GM12878 (cell line): Measurements from ENCODE around the gene LAMA2. TPM values are rescaled to one million over a fixed set of nuclear protein-coding genes. Genes with fewer than 3 reads are reported as not detected.

Experiments used
- ATAC-seq: fragments of 200-7000 bp; cut with Tn5 transposase; 3 replicates; pipeline ENCODE4 v1.9.1; 2020; ENCODE audit warnings: mild to moderate bottlenecking, moderate library complexity
- BruUV-seq: library from RNA; stranded (reverse); fragments of 400-500 nt; replicated peaks from 2 replicates; lab custom pipeline; 2021; lab: Mats Ljungman, UMichigan
- CTCF ChIA-PET: fragments of 300-600 bp; sonication (Branson Sonifier 250); formaldehyde crosslinking; extraction: SDS; loops from one replicate; lab custom pipeline; 2021; ENCODE audit warnings: inconsistent platforms; lab: Yijun Ruan, JAX
- POLR2A ChIA-PET: fragments of 350-600 bp; formaldehyde crosslinking; extraction: SDS; loops from one replicate; lab custom pipeline; 2021; ENCODE audit warnings: inconsistent platforms; lab: Charles Lee
- RAD21 ChIA-PET: fragments of 300-600 bp; sonication (Branson Sonifier 250); formaldehyde crosslinking; loops from one replicate; lab custom pipeline; 2023; ENCODE audit warnings: antibody characterized with exemption; ENCODE audit not compliant: unreplicated experiment; lab: Charles Lee
- SMC1A ChIA-PET: fragments of 300-600 bp; sonication (Branson Sonifier 250); formaldehyde crosslinking; loops from one replicate; lab custom pipeline; 2023; ENCODE audit not compliant: unreplicated experiment, uncharacterized antibody; lab: Charles Lee
- DNase-seq: peaks from one replicate; pipeline ENCODE4 v3.0.0-alpha.2; 2011; ENCODE audit warnings: low read depth, low spot score
- FAIRE-seq: peaks from 3 replicates; lab custom pipeline; 2011; peaks lifted over from hg19 to GRCh38; lab: Jason Lieb, UNC
- H2AFZ ChIP-seq: 2 replicates; pipeline ENCODE4 v1.6.0; 2011; ENCODE audit warnings: low read depth, low read length, control low read depth; ENCODE audit not compliant: control insufficient read depth
- H3K27ac ChIP-seq: 2 replicates; pipeline ENCODE4 v1.5.1; 2011; ENCODE audit warnings: control low read depth; ENCODE audit not compliant: control insufficient read depth, insufficient read depth
- H3K27me3 ChIP-seq, 2 experiments: replicated peaks in 1 of 2; 2 replicates each; pipeline versions ENCODE4 v1.6.0 to v1.6.1; 2011; ENCODE audit warnings: low read length in 1 of 2; ENCODE audit not compliant: control insufficient read depth in 2 of 2, insufficient read depth in 2 of 2
- H3K36me3 ChIP-seq, 2 experiments: 2 replicates each; pipeline ENCODE4 v1.5.1; 2011; ENCODE audit warnings: low read length in 1 of 2; ENCODE audit not compliant: control insufficient read depth in 2 of 2, insufficient read depth in 2 of 2
- H3K4me1 ChIP-seq: 2 replicates; pipeline ENCODE4 v1.6.1; 2011; ENCODE audit warnings: mild to moderate bottlenecking, low read length, moderate library complexity, mixed read lengths; ENCODE audit not compliant: control insufficient read depth, insufficient read depth
- H3K4me2 ChIP-seq: 2 replicates; pipeline ENCODE4 v1.6.0; 2011; ENCODE audit warnings: control low read depth; ENCODE audit not compliant: control insufficient read depth, insufficient read depth
- H3K4me3 ChIP-seq: fragments of 200-600 bp; sonication (generic); 2 replicates; pipeline ENCODE4 v1.5.1; 2016
- H3K79me2 ChIP-seq: 2 replicates; pipeline ENCODE4 v1.6.0; 2011; ENCODE audit warnings: low read length; ENCODE audit not compliant: control insufficient read depth, insufficient read depth
- H3K9ac ChIP-seq: 2 replicates; pipeline ENCODE4 v1.8.0; 2011; ENCODE audit warnings: low read length, control low read depth, mixed read lengths; ENCODE audit not compliant: control insufficient read depth, insufficient read depth
- H3K9me3 ChIP-seq: replicated peaks from 3 replicates; pipeline ENCODE4 v1.5.1; 2011; ENCODE audit warnings: mild to moderate bottlenecking, low read length; ENCODE audit not compliant: control insufficient read depth, insufficient read depth
- H4K20me1 ChIP-seq: 2 replicates; pipeline ENCODE4 v1.6.0; 2011; ENCODE audit not compliant: control insufficient read depth, insufficient read depth
- ASH2L ChIP-seq: fragments of 300-600, 200-600 bp; sonication (generic); IDR thresholded peaks from 2 replicates; pipeline ENCODE4 v1.6.1; 2017; ENCODE audit warnings: low read depth, mild to moderate bottlenecking, borderline replicate concordance
- KDM1A ChIP-seq: fragments of 200-600 bp; sonication (generic); IDR thresholded peaks from 2 replicates; pipeline ENCODE4 v1.6.1; 2016; ENCODE audit warnings: borderline replicate concordance
- MXI1 ChIP-seq: fragments of 150-350 bp; IDR thresholded peaks from 2 replicates; pipeline ENCODE4 v1.6.1; 2011; ENCODE audit warnings: low read depth, mild to moderate bottlenecking, inconsistent platforms, low read length, improper control_type of control experiment
- RFX5 ChIP-seq: IDR thresholded peaks from 2 replicates; pipeline ENCODE4 v1.6.1; 2011; ENCODE audit warnings: low read depth, low read length, improper control_type of control experiment
- SIN3A ChIP-seq: IDR thresholded peaks from 2 replicates; pipeline ENCODE4 v1.6.1; 2012; ENCODE audit warnings: low read depth, low read length, improper control_type of control experiment
- WGBS: methylation state at CpG from one replicate; pipeline ENCODE4 v1.1.6; 2016; ENCODE audit warnings: low lambda C conversion rate; ENCODE audit not compliant: insufficient replicate concordance, insufficient coverage; ENCODE audit errors: missing lambda C conversion rate; 5-methylcytosine and 5-hydroxymethylcytosine counted together
- in situ Hi-C: fragments of 300-500 bp; cut with MboI; formaldehyde crosslinking; loops from 9 replicates; pipeline ENCODE4 v1.14.3; 2018; ENCODE audit warnings: mixed read lengths
- intact Hi-C: fragments of 100-400 bp; cut with micrococcal nuclease; formaldehyde crosslinking; loops from one replicate; pipeline ENCODE4 v1.14.2; 2022; ENCODE audit not compliant: unreplicated experiment
- polyA plus RNA-seq, 11 experiments: library from polyadenylated mRNA; depleted of rRNA in 4 of 11; unstranded in 6 of 11; stranded (reverse) in 5 of 11; fragments of >200 nt; fragmentation: Nextera tagmentation in 4 of 11; fragmentation: Illumina TruSeq in 1 of 11; extraction: Ambion mirVana in 4 of 11; extraction: Trizol in 1 of 11; gene quantifications; 1 replicate in 1 of 11; 2 replicates in 10 of 11; pipeline versions ENCODE4 v1.2.1 to v1.2.3, GENCODE V29; 2011 to 2016; ENCODE audit warnings: inconsistent platforms in 2 of 11, missing spikeins in 2 of 11, low read depth in 1 of 11
- total RNA-seq, 4 experiments: library from RNA; depleted of rRNA in 3 of 4; stranded (reverse); fragments of >200 nt in 3 of 4; fragmentation: Illumina TruSeq in 1 of 4; extraction: Trizol in 1 of 4; gene quantifications; 2 replicates each; pipeline versions ENCODE4 v1.2.1 to v1.2.3, GENCODE V29; 2013 to 2021
- TF ChIP-seq, protein P1 (sequence below): IDR thresholded peaks from 2 replicates; pipeline ENCODE4 v1.6.1; 2011; ENCODE audit warnings: low read depth, mild to moderate bottlenecking, low read length, moderate library complexity, borderline replicate concordance; ENCODE audit errors: extremely low read depth
- TF ChIP-seq, protein P2 (sequence below): fragments of 450-650 bp; IDR thresholded peaks from 2 replicates; pipeline ENCODE4 v1.6.1; 2017; ENCODE audit warnings: antibody characterized with exemption, mild to moderate bottlenecking, moderate library complexity
- TF ChIP-seq, protein P3 (sequence below): fragments of 450-650 bp; IDR thresholded peaks from 2 replicates; pipeline ENCODE4 v1.6.1; 2016; ENCODE audit warnings: mild to moderate bottlenecking

LAMA2 gene
- total and polyA plus RNA-seq, 10 of the 15 experiments (the other 5 are each of a cell fraction or from before 2014, with no cell fraction given) = 0.04 to 2.0 (median 0.37) TPM; not detected in 1

DNA sequence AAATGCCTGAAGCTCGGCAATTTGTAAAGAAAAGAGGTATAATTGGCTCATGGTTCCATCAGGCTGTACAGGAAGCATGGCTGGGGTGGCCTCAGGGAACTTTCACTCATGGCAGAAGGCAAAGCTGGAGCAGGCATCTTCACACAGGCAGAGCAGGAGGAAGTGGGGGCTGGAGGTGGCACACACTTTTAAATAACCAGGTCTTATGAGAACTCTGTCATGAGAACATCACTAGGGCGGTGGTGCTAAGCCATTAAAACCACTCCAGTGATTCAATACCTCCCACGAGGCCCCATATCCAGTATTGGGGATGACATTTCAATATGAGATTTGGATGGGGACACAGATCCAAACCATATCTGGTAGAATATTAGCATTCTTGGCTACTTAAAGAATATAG is 481.8 kb downstream of the LAMA2 start:
- POLR2A ChIA-PET = no interaction called here
- Histone ChIP-seq H3K9ac (no peak overlapping the region), H3K9me3 (no peaks in the 10 kb centered on the region)
- TF ChIP-seq, protein P1, sequence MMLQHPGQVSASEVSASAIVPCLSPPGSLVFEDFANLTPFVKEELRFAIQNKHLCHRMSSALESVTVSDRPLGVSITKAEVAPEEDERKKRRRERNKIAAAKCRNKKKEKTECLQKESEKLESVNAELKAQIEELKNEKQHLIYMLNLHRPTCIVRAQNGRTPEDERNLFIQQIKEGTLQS = no peak
- TF ChIP-seq KDM1A (no peak), MXI1 (no peak), RFX5 (no peak), SIN3A (no peak), ASH2L (no peak)
- TF ChIP-seq, protein P2, sequence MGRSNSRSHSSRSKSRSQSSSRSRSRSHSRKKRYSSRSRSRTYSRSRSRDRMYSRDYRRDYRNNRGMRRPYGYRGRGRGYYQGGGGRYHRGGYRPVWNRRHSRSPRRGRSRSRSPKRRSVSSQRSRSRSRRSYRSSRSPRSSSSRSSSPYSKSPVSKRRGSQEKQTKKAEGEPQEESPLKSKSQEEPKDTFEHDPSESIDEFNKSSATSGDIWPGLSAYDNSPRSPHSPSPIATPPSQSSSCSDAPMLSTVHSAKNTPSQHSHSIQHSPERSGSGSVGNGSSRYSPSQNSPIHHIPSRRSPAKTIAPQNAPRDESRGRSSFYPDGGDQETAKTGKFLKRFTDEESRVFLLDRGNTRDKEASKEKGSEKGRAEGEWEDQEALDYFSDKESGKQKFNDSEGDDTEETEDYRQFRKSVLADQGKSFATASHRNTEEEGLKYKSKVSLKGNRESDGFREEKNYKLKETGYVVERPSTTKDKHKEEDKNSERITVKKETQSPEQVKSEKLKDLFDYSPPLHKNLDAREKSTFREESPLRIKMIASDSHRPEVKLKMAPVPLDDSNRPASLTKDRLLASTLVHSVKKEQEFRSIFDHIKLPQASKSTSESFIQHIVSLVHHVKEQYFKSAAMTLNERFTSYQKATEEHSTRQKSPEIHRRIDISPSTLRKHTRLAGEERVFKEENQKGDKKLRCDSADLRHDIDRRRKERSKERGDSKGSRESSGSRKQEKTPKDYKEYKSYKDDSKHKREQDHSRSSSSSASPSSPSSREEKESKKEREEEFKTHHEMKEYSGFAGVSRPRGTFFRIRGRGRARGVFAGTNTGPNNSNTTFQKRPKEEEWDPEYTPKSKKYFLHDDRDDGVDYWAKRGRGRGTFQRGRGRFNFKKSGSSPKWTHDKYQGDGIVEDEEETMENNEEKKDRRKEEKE = no peak
- TF ChIP-seq, protein P3, sequence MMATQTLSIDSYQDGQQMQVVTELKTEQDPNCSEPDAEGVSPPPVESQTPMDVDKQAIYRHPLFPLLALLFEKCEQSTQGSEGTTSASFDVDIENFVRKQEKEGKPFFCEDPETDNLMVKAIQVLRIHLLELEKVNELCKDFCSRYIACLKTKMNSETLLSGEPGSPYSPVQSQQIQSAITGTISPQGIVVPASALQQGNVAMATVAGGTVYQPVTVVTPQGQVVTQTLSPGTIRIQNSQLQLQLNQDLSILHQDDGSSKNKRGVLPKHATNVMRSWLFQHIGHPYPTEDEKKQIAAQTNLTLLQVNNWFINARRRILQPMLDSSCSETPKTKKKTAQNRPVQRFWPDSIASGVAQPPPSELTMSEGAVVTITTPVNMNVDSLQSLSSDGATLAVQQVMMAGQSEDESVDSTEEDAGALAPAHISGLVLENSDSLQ = no peak
- TF ChIP-seq, all 136 proteins: peak for 0
- H4K20me1 ChIP-seq = no peaks in the 10 kb centered on the region
- BruUV-seq = no TSS peak
- ChIA-PET SMC1A (no interaction called here), RAD21 (no interaction called here), CTCF (no interaction called here)
- no peaks in the 10 kb centered on the region for H3K79me2 ChIP-seq
- intact Hi-C loops = no loop called here
- 9% methylated on average over 3 of the region's 3 CpGs for WGBS
- no peak overlapping the region for H2AFZ ChIP-seq
- no peak overlapping the region for H3K27ac ChIP-seq
- ATAC-seq (no peak), FAIRE-seq (no peak), DNase-seq (no peak)
- no peak overlapping the region for H3K4me2 ChIP-seq
- H3K4me3 ChIP-seq = no peak overlapping the region
- H3K36me3 ChIP-seq = no peaks in the 10 kb centered on the region
- in situ Hi-C loops = no loop called here
- H3K27me3 ChIP-seq = no peaks in the 10 kb centered on the region; a peak in 1 of 4 replicates
- no peaks in the 10 kb centered on the region for H3K4me1 ChIP-seq
